ENCODE data around the gene MROH9.

- TF ChIP-seq CTCF (IDR thresholded peaks at IDR 0.05) (no peak), EP300 (IDR thresholded peaks at IDR 0.05) (no peak)
These were observed 176.8 kb downstream of the MROH9 start for GRCh38 chr1:171112119-171112518.

All from gastroesophageal sphincter (tissue), 3 donors.